Prostate gland (tissue), 2 donors: ENCODE measurements around the gene SS18L1.

Source experiments
- CTCF ChIP-seq, 4 experiments: fragments of 200-600 bp in 2 of 4; fragments of 450-650 bp in 2 of 4; sonication (generic) in 2 of 4; IDR thresholded peaks; 1 replicate in 3 of 4; 2 replicates in 1 of 4; pipeline ENCODE4 v1.5.1; 2016 to 2019; ENCODE audit warnings: antibody characterized with exemption in 4 of 4, mild to moderate bottlenecking in 2 of 4, moderate library complexity in 2 of 4
- POLR2A ChIP-seq: fragments of 450-650 bp; IDR thresholded peaks from one replicate; pipeline ENCODE4 v1.6.1; 2016; ENCODE audit warnings: antibody characterized with exemption, mild to moderate bottlenecking

- TF ChIP-seq CTCF (IDR thresholded peaks at IDR 0.05) (no peak), POLR2A (no peak)
Observed at GRCh38 chr20:62209850-62210495, 66.4 kb downstream of the SS18L1 start.
